Measurements from ENCODE around the gene ARHGAP28.

Gene ARHGAP28, protein sequence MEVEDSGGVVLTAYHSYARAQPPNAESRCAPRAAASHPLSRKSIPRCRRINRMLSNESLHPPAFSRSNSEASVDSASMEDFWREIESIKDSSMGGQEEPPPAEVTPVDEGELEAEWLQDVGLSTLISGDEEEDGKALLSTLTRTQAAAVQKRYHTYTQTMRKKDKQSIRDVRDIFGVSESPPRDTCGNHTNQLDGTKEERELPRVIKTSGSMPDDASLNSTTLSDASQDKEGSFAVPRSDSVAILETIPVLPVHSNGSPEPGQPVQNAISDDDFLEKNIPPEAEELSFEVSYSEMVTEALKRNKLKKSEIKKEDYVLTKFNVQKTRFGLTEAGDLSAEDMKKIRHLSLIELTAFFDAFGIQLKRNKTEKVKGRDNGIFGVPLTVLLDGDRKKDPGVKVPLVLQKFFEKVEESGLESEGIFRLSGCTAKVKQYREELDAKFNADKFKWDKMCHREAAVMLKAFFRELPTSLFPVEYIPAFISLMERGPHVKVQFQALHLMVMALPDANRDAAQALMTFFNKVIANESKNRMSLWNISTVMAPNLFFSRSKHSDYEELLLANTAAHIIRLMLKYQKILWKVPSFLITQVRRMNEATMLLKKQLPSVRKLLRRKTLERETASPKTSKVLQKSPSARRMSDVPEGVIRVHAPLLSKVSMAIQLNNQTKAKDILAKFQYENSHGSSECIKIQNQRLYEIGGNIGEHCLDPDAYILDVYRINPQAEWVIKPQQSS

DNA sequence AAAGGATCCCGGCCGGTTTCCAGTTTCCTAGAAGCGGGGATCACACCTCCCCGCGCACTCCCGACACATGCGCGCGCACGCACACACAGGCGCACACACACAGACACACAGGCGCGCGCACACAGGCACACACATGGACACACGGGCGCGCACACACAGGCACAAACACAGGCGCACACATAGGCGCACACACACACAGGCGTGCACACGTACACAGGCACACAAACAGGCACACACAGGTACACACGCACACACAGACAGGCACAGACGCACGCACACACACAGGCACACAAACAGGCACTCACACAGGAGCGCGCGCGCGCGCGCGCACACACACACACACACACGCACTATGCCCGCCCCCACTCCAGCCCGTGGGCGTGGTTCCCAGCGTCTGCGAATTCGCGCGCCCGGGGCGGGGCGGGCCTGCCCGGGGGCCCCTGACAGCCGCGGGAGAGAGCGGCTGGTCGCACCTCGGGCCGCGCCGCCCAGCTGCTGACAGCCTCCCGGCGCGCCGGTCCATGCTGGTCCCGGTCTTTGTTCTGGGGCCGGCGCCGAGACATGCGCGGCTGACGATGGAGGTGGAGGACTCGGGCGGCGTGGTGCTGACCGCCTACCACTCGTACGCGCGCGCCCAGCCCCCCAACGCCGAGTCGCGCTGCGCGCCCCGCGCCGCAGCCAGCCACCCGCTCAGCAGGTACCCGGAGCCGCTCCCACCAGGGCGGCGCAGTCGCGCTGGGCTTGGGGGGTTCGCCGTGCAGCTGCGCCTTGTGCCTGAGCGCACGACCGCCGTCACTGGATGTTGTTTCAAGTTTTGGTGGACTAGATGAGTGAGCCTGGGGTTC is at the start of gene ARHGAP28:
Gene ARHGAP28, plus strand, starts transcription at position 470 of the 845 bp plus-strand sequence. Its CDS starts 106 bp downstream, at position 576.
- Histone ChIP-seq H3K27me3 (ENCODE audit: low read depth) (no peaks in the 10 kb centered on the region), H3K4me1 (no peaks in the 10 kb centered on the region), H3K9me3 (no peaks in the 10 kb centered on the region), H3K4me3 (no peak within 1 kb of the TSS), H3K36me3 (replicated peaks) (no peaks in the 10 kb centered on the region)
- in situ Hi-C loops (cut with MboI; ENCODE audit: low sequenced_read_pairs): no loop called here
- DNase-seq (ENCODE audit: low spot score in 2 of 2): peak in 1 of 2 experiments; percentile 16

DNA sequence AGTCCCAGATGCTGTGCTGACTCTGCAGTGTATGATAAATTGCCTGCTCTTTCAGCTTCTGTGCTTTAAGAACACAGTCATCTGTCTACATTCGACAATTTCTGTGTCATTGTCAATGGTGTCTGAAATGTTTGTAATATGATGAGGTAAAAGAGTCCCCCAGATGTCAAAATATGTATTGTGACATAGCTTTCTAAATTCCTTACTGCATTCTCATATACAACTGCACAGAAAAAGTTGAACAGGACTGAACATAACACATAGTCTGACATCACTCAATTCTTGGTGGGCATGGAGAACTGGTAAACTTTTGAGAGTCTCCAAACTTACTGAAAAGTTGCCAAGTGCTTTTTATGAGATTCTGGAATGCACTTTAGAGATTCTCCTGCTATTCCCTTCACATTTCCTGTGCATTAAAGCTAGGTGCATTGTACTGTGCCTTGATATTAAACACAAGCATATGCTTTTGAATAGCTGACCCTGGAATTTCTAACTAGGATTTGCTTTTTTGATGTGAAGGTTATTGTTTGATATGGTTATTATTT is 48.1 kb upstream of the ARHGAP28 start:
- Histone ChIP-seq H3K9me3 (no peaks in the 10 kb centered on the region), H3K4me3 (no peak overlapping the region), H3K36me3 (replicated peaks) (no peaks in the 10 kb centered on the region), H3K4me1 (no peaks in the 10 kb centered on the region), H3K27me3 (ENCODE audit: low read depth) (no peaks in the 10 kb centered on the region)
- DNase-seq (ENCODE audit: low spot score in 2 of 2): no peak
- in situ Hi-C loops (cut with MboI; ENCODE audit: low sequenced_read_pairs): loop anchor here (25.0 kb wide), 1 partner anchor 106 kb away; no protein-coding TSS in a partner anchor

DNA sequence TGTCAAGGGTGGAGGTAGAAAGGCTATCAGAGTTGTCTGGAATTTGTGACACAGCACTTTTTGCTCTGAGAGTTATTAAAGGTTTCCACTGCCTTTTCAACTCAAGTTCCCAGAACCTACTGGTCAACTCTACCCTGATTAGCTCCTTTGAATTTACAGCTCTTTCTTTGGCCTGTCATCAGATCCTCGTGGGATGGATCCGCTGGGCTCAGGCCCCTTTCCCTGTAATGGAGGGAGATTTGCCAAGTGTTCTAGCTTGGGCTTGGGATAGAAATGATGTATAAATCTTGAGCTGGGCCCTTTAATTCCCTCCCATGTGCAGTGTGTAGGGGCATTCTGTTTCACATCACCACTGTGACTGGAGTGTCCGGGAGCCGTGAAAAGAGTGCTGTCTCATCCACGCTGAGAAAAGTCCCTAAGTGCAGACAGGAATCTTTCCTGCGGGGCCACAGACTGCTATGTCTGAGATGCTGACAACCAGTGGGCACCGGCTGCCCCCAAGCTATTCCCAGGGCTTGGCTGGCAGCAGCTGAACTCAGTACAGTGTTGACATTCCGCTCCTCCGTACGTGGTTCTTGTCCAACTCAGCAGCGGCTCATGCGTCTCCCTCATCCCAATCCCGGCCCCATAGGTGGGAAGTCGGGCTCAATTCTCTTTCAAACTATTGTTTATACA is 46.9 kb upstream of the ARHGAP28 start:
- no peak for DNase-seq (ENCODE audit: low spot score in 2 of 2)
- Histone ChIP-seq H3K4me3 (no peak overlapping the region), H3K9me3 (no peaks in the 10 kb centered on the region), H3K36me3 (replicated peaks) (no peaks in the 10 kb centered on the region), H3K4me1 (no peaks in the 10 kb centered on the region), H3K27me3 (ENCODE audit: low read depth) (no peaks in the 10 kb centered on the region)
- in situ Hi-C loops (cut with MboI; ENCODE audit: low sequenced_read_pairs): loop anchor here (25.0 kb wide), 1 partner anchor 105 kb away; no protein-coding TSS in a partner anchor

DNA sequence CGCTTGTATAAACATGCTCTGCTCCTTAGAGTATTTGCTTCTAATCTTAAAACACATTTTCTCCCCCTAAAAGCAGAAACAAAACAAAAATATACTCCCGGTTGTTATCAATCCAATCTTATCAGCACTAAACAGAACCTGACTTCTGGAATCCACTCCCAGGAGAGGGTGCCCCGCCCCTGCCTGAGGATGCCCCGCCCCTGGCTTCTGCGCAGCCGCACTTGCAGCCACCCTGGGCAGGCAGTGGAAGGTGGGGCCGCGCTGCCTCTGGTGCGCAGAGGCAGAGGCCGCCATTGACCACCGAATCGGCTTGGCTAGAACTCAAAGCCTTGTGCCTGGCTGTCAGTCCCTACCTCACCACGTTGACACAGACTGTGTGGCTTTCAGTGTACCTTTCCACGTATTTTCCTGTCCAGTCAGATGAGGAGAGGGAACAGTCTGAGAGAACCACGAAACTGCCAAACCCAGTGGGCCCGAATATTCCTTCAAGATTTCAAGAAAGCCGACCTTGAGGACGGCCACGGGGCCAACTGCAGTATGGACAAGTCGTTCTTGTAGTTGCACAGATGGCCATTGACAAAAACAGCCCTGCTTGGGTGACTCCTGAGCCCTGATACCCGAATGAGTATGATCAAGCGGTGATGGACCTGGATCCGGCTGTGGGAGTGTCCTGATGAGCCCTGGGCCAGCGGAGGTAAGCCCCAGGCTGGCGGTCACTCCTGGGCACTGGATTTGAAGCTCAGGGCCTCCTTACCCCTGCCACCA is 46.2 kb upstream of the ARHGAP28 start:
- no peak for DNase-seq (ENCODE audit: low spot score in 2 of 2)
- H3K4me3 ChIP-seq: no peak overlapping the region

DNA sequence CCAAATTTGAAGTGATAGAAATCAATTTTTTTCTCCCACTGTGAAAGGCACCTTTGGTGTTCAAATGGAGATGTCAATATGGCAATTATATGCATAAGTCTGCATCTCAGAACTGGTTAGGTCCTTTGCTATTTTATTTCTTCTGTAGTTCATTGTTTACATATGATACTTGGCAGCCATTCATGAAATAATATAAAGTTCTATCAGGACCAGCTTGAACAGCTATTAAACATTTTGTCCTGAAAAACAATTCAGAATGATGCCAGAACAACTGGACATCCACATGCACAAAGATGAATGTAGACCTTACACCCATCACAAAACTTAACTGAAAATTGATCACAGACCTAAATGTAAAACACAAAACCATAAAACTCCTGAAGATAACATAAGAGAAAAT is 41.8 kb upstream of the ARHGAP28 start:
- Histone ChIP-seq H3K9me3 (no peaks in the 10 kb centered on the region), H3K4me3 (no peak overlapping the region), H3K27me3 (ENCODE audit: low read depth) (no peaks in the 10 kb centered on the region), H3K36me3 (replicated peaks) (no peaks in the 10 kb centered on the region), H3K4me1 (no peaks in the 10 kb centered on the region)
- DNase-seq (ENCODE audit: low spot score in 2 of 2): no peak
- in situ Hi-C loops (cut with MboI; ENCODE audit: low sequenced_read_pairs): loop anchor here (25.0 kb wide), 1 partner anchor 100 kb away; no protein-coding TSS in a partner anchor

More for the DNA sequence above, 46.2 kb upstream of the ARHGAP28 start:
- H3K9me3 ChIP-seq: no peaks in the 10 kb centered on the region
- no peaks in the 10 kb centered on the region for H3K27me3 ChIP-seq (ENCODE audit: low read depth)
- no peaks in the 10 kb centered on the region for H3K4me1 ChIP-seq
- H3K36me3 ChIP-seq (replicated peaks): no peaks in the 10 kb centered on the region
- in situ Hi-C loops (cut with MboI; ENCODE audit: low sequenced_read_pairs): loop anchor here (25.0 kb wide), 1 partner anchor 104 kb away; no protein-coding TSS in a partner anchor

DNA sequence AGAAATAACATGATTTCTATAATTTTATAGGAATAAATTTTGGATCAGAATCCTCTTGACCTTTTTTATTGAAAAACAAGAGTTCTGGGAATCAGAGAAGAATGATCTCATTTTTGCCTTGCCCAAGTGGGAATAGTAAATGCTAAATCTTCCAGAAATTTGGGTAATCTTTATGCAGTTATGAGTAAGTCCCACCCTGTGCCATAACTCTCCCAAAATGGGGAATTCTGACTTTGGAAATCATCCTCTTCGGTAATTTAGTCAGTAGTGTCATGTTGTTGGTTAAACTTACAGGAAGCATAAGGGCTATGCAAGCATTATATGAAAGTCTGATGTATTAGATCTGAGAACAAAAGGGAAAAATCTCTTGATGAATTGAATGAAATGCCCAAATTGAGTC is 20.6 kb upstream of the ARHGAP28 start:
- no peak for DNase-seq (ENCODE audit: low spot score in 2 of 2)
- Histone ChIP-seq H3K9me3 (no peaks in the 10 kb centered on the region), H3K4me3 (no peak overlapping the region), H3K36me3 (replicated peaks) (no peaks in the 10 kb centered on the region), H3K27me3 (ENCODE audit: low read depth) (no peaks in the 10 kb centered on the region), H3K4me1 (no peaks in the 10 kb centered on the region)
- in situ Hi-C loops (cut with MboI; ENCODE audit: low sequenced_read_pairs): no loop called here

DNA sequence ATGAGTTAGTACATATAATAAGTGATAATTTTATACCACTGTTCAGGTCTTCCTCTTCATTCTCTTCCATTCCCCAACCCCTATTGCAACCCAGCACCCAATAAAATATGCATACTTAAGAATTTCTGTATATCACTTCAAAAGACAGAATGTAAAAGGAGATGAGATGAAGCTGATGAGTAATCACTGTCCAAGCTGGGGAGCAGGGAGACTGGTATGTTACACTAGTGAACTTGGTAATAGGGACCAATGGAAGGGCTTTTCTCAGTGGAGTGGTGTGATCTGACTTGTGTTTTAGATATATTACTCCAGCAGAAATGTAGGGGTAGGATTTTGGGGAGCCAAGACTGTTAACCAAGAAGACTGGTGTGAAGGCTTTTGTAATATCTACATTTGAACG is 18.0 kb upstream of the ARHGAP28 start:
- H3K36me3 ChIP-seq (replicated peaks): no peaks in the 10 kb centered on the region
- H3K27me3 ChIP-seq (ENCODE audit: low read depth): no peaks in the 10 kb centered on the region
- H3K9me3 ChIP-seq: 0 out of 2 replicates have a peak, but pooled peaks cover 3% of the 10 kb centered on the region
- in situ Hi-C loops (cut with MboI; ENCODE audit: low sequenced_read_pairs): no loop called here
- no peak overlapping the region for H3K4me3 ChIP-seq
- no peak for DNase-seq (ENCODE audit: low spot score in 2 of 2)
- no peaks in the 10 kb centered on the region for H3K4me1 ChIP-seq

DNA sequence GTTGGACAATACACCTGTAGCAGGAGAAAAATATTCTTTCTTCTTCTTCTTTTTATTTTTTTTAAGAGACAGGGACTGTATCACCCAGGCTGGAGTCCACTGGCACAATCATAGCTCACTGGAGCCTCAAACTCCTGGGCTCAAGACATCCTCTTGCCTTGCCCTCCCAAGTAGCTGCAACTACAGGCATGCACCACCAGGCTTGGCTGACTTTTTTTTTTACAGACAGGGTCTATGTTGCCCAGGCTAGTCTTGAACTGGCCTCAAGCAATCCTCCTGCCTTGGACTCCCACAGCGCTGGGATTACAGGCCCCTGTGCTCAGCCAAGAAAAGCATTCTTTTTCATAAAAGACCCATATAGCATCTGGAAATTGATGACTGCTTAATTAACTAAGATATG is 17.1 kb upstream of the ARHGAP28 start:
- no peak overlapping the region for H3K4me3 ChIP-seq
- in situ Hi-C loops (cut with MboI; ENCODE audit: low sequenced_read_pairs): no loop called here

DNA sequence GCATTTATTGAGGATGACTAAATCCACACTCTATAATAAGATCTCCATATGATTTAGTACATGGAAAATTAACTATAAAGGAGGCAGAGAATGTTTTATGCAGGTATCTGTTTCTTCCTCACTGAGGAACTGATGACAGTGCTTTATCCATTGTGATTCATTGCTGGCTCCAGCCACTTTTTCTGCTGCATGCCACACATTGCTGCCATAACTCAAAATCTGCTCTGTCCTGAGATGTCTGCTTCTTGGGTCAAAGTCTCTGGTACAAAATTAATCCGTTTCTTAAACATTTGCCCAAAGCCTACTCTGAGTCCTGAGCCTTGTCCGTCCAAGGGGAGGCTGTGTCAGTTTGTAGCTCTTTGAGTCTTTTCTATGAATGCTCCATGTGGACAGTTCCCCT is 15.5 kb upstream of the ARHGAP28 start:
- Histone ChIP-seq H3K36me3 (replicated peaks) (no peaks in the 10 kb centered on the region), H3K4me3 (no peak overlapping the region), H3K4me1 (no peaks in the 10 kb centered on the region), H3K27me3 (ENCODE audit: low read depth) (no peaks in the 10 kb centered on the region), H3K9me3 (peaks cover 7% of the 10 kb centered on the region; the same call in 1 of the 2 replicates)
- in situ Hi-C loops (cut with MboI; ENCODE audit: low sequenced_read_pairs): no loop called here
- DNase-seq (ENCODE audit: low spot score in 2 of 2): no peak

More for the DNA sequence above, 17.1 kb upstream of the ARHGAP28 start:
- Histone ChIP-seq H3K9me3 (peaks cover 4% of the 10 kb centered on the region; the same call in 1 of the 2 replicates), H3K27me3 (ENCODE audit: low read depth) (no peaks in the 10 kb centered on the region), H3K36me3 (replicated peaks) (no peaks in the 10 kb centered on the region), H3K4me1 (no peaks in the 10 kb centered on the region)
- no peak for DNase-seq (ENCODE audit: low spot score in 2 of 2)

DNA sequence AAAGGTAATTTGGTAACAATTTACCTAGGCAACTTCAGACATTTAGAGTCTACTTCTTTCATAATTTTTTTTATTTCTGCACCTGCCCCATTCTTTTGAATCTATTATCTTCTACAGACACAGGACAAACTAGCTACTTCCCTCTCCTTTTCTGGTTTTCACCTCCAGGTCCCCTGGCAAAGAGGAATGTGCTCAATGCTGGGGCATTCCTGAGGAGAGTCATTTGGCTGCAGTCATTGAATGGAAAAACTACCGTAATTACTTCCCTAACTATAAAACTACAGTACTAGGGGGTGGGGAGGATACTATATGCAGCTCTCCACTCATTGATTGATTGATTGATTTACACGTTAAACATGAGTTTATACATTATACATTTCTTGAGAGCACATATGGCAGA is 11.2 kb upstream of the ARHGAP28 start:
- Histone ChIP-seq H3K27me3 (ENCODE audit: low read depth) (no peaks in the 10 kb centered on the region), H3K4me1 (no peaks in the 10 kb centered on the region), H3K9me3 (peaks cover 7% of the 10 kb centered on the region; the same call in 1 of the 2 replicates), H3K36me3 (replicated peaks) (no peaks in the 10 kb centered on the region), H3K4me3 (no peak overlapping the region)
- in situ Hi-C loops (cut with MboI; ENCODE audit: low sequenced_read_pairs): no loop called here
- DNase-seq (ENCODE audit: low spot score in 2 of 2): no peak

DNA sequence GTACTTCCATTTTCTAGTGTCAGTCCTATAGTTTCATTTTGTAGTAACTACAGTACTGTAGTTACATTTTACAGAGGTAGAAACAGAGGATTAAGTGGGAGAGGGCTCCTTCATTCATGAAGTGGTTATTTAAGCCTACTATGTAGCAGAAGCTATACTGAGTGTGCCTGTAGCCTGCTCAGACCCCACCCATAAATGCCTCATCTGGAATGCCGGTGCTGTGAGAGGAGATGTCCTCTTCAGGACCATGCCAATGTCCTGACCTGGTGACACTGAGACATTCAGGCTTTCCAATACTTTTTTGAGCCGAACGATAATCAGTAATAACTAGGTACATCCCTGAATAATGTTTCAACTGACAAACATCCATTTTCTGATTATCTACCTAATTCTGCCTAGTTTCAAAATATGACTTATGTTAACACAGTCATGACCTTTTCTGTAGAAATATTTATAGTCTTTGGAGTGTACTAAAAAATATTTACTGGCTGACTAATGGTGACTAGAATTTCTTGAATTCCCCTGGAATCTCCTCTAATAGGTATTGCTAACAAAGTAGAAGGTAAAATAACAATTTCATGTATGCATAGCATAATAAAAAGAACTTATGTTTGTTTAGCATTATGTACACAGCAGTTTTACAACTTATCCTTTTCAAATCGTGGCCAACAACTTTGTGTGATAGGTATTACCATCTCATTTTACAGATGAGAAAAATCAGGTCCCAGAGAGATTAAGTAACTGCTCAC is 10.2 kb upstream of the ARHGAP28 start:
- Histone ChIP-seq H3K27me3 (ENCODE audit: low read depth) (no peaks in the 10 kb centered on the region), H3K4me1 (no peaks in the 10 kb centered on the region), H3K36me3 (replicated peaks) (no peaks in the 10 kb centered on the region), H3K4me3 (no peak overlapping the region), H3K9me3 (peaks cover 5% of the 10 kb centered on the region; the same call in 1 of the 2 replicates)
- in situ Hi-C loops (cut with MboI; ENCODE audit: low sequenced_read_pairs): no loop called here
- DNase-seq (ENCODE audit: low spot score in 2 of 2): no peak
